HG03460 (cell line): ENCODE measurements around the gene FOXRED1.
"Not testable (repeated sequence)": the region's sequence is repeated elsewhere in the genome, so short reads cannot be mapped to it uniquely, and the experiment has no call there.

Experiments
- ATAC-seq: cut with Tn5 transposase; IDR thresholded peaks from one replicate; pipeline ENCODE4 v1.9.1; 2021; ENCODE audit not compliant: unreplicated experiment

The FOXRED1 gene

DNA sequence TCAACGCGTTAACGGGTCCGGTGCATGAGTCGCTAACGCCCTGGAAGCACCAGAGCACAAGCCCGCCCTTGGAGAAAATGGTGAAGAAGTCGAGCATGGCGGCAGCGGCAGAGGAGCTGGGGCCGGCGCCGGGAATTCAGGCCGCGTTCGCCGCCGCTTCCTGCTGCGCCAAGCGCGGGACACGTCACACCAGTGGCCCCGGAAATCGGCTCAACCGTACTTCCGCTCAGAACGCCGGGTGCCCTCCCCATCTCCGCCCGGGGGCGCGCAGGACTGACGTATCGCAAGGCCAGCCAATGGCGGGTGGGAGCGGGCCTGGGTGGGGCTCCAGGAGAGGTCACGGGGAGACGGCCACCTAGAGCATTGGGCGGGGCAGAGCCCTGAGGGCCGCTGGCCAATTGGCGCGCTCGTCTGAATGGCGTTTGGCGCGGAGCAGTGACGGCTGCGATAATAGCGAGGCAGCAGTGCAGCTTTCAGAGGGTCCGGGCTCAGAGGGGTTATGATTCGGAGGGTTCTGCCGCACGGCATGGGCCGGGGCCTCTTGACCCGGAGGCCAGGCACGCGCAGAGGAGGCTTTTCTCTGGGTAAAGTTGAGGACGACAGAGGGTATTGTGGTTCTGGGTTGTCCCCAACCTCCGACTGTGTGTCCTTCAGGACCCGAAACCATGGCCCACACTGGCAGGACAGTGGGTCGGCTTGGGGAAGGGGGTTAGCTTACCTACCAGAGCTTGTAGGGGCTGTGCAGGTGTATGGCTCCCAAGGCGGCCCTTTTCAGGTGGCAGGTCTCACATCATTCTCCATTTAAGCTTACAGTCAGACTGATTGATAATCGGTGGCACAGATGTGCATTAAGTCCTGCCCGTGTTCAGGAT, at the start of gene FOXRED1, which contains the start of gene SRPRA:
Gene FOXRED1 (plus strand): TSS at position 447 of the 872 bp plus-strand sequence. CDS start 53 bp downstream, at position 500.
Gene SRPRA (minus strand): TSS at position 188 of the 872 bp plus-strand sequence. CDS start 91 bp downstream, at position 97.
- ATAC-seq: peak; percentile 99

DNA sequence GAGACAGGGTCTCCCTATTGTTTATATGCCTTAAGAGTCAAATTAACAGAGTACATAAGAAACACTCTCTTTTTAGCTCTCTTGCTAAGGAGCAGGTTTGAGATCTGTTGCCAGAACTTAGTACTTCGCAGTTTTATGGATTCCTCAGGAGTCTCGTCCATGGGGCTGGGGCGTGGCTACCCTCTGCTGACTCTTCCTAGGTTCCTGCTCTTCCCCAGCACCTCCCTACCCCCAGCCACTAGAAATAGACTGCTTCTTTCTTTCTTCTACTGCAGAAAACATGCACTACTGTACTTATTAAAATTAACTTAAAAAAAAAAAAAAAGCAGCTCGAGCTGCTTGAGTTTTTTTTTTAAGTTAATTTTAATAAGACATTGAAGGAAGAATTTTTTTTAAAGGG, 49.4 kb upstream of the FOXRED1 start:
- ATAC-seq: no peak

DNA sequence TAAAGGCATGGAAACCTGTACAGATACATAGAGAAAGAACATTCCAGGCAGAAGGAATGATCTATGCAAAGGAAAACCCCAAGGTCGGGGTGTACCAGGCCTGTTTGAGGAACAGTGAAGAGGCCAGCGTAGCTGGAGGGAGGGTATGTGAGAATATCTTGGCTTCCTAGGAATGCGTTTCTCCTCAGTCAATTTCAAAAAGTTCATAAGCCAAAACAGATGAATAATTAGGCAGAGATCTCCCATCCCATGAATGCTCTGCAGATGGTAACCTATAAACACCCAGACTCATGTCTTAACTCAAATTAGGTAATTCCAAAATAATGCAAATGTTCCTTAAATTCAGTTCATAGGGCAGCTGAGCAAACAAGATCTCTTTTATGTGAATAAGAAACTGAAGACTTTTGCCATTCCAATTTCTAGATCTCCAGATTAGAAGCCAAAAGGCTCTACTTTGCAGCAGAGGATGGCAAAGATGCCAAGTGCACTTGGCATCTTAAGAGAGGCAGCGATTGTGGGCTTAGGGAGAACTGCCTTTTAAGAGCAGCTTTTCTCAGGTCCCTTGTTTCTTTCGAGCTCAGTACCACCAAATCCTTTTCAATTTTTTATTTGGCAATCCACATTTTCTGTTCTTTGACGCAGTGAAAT, 44.2 kb upstream of the FOXRED1 start:
- ATAC-seq: no peak

DNA sequence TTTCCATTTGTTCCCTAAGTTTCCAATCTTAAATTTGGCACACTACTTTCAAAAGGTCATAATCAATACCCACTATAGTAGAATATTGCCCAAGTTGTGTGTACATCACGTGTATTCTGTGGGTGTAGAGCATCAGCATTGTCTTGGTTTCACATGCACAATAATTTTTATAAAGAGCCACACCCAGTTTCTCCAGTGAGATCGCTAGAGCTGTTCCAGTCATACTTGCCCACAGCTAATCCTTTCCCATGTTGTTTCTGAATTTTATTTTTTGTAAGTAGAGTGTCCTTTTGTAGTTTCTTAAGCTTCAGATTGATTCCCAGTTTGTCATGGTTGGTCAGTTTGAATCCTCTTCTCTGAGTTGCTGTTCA, 43.7 kb upstream of the FOXRED1 start:
- no peak for ATAC-seq

DNA sequence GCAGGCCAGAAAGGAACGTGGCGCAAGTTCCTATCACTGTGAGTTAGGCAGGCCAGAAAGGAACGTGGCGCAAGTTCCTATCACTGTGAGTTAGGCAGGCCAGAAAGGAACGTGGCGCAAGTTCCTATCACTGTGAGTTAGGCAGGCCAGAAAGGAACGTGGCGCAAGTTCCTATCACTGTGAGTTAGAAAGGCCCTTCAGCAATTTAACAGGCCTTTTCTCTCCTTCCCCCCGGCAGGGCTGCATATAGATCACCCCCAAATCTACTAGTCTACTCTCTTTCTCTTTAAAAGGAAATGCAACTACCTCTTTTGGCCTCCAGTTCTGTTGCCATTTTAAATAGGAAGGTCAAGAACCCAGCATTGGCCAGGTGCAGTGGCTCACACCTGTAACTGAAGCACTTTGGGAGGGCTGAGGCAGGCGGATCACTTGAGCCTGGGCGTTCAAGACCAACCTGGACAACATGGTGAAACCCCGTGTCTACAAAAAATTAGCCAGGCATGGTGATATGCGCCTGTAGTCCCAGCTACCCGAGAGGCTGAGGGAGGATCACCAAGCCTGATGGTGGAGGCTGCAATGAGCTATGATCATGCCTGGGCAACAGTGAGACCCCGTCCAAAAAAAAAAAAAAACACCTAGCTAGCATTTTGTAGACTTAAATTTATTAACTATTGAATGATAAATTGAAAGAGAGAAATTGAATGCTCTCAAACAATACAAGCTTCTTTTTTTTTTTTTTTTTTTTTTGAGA, 42.4 kb upstream of the FOXRED1 start:
- ATAC-seq: no peak

DNA sequence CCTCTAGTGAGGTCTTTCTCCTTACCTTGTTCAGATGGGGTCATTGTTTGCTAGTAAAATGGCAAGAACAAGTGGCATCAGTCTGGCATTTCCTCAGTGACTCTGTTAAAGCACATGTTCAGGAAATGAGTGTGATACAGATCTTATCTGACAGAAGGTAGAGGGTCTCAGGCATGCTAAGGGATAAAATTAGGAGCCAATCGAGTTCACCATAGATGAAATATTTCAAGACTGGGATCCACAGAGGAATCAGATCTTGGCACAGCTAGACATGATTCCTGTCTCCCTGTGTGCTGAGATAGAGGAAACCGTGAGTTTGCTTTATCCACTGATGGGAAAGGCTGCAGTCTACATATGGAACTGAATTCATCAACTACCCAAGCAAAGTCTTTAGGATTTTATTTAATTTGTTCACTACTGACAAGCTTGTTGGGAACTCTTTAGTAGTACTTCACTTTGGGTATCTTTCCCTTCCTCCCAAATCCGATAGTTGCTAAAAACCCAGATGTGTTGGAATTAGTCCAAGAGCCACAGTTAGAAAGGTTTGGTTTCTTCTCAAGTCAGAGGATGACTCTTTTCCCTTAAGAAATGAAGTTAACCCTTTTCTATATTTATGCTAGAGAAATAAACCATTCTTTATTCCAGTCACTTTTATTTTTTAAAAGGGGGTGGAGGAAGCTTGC, 39.0 kb upstream of the FOXRED1 start:
- ATAC-seq: no peak

DNA sequence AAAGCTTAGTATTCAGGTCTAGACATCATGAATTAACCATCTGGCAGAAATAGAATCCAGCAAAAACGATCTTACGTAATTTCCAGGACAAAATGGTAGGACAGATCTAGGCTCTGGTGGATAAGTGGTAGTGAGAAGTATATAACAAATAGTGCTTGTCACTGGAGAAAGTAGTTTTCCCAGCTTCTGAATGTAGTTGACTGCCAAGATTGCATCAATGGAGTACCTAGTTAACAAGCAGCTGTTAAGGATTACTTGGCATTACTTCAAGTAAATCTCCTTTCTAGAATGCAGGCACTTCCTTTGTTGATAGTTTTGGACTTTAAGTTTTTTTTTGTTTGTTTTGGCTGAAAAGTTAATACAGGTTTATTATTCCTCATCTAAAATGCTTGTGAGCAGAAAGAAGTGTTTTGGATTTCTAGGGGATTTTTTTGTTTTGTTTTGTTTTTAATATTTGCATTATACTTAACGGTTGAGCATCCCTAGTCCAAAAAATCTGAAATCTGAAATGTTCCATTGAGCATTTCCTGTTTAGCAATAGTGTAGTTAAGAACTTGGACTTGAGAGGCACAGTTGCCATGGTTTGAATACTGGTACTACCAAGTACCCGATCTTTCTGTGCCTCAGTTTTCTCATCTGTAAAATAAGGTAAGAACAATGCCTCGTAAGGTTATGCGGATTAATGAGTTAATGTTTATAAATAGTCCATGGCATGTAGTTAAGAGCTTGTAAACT, 37.1 kb upstream of the FOXRED1 start:
- ATAC-seq: no peak

DNA sequence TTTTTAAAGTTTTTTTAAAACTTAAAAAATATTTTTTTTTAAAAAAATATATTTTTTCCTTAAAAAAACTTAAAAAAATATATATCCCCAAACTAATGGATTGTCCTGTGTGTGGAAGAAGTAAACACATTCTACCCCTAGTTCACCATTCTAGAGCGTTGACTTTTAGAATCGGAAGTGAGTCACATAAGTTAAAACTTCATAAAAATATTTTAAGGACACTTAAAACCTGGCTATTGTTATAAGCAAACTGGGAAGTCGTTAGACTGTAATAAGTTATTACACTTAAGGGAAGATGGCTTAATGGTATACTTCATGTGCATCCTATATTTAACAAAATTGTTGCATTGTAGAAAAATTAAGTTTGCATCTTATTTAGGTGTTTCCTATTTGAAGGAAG, 36.3 kb upstream of the FOXRED1 start:
- no peak for ATAC-seq

DNA sequence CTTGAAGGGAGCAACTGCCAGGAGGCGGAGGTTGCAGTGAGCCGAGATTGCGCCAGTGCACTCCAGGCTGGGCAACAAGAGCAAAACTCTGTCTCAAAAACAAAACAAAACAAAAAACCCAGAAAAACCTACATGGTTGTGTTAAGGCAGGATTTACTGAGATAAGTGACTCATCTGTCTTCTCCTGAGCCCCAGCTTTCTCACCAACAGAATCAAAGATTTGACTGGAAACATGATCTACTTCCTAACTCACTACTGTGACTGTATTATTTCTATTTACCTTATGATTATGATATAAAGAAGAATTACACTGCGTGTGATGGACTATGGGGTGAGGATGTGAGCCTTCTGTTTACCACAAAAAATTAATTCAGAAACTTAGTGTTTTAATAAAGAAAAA, 35.6 kb upstream of the FOXRED1 start:
- ATAC-seq: no peak

DNA sequence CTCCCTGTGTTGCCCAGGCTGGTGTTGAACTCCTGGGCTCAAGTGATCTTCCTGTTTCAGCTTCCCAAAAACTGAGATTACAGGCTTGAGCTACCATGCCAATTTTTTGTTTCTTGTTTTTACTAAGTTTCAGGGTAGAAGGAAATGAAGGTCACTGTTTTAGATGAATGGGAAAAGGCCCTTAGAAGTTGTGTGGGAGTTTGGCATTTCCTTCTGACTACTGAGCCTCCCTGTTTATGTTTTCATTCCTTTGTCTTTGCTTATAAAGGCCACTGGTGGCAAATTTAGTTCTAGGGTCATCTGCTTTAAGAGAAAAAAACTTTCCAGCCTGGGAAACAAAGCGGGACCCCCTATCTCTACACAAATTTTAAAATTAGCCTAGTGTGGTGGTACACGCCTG, 22.3 kb upstream of the FOXRED1 start:
- ATAC-seq: no peak

DNA sequence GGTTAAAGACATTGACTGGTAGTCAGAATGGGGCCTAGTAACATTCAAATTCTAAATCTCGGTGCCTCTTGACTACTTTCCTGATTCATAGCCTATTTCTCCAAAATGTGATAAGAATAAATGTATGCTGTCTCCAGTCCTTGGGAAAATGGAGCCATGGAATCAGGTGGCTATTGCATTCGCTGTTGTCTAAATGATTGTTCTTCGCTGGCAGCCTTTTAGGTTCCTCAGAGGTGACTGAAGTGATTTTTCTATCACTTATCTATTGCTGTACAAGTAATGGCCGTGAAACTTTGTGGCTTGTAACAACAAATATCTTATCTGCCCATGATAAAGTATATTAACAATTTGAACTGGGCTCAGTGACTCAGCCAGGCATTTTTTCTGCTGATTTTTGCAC, 15.7 kb upstream of the FOXRED1 start:
- no peak for ATAC-seq

DNA sequence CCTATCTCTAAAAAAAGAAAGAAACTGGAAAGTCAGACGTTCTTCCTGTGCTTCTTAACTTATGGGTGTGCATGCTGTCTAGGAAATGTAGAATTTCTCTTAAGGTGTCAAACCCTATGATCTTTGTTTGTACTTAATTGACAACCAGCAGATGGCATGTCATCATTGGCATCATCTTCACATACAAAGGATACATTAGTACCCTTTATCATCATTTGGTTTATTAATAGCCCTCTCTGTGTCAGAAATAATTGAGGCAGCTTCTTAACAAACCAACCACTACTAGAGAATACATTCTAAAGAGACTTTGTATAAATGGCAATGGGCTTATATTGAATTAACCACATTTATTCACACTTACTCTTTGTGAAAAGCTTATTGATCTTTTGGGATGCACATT, 14.1 kb upstream of the FOXRED1 start:
- no peak for ATAC-seq

DNA sequence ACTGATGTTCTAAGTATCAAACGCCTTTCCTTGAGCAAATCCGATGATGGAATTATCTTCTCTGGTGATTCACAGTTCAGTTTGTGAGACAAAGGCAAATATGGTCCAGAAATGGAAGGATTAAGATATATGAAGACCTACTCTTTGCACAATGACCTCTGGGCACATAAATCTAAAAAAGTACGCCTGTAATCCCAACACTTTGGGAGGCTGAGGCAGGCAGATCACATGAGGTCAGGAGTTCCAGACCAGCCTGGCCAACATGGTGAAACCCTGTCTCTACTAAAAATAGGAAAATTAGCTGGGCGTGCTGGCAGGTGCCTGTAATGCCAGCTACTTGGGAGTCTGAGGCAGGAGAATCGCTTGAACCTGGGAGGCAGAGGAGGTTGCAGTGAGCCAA, 13.4 kb upstream of the FOXRED1 start:
- not testable (repeated sequence) for ATAC-seq

DNA sequence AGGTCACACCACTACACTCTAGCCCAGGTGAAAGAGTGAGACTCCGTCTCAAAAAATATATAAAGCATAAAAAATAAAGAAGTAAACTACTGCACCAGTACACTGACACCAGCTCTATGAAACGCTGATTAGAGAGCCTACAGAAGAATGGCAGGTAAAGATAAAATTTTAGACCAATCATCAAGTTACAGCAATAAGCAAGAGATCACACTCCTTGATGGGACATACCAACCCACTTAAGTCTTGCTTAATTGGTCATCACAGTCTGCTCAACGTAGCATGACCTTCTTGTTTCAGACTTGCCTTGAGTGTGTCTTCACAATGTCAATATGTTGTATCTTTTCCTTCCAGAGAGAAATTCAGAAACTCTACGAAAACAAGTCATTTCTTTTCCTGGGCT, 12.7 kb upstream of the FOXRED1 start:
- no peak for ATAC-seq

DNA sequence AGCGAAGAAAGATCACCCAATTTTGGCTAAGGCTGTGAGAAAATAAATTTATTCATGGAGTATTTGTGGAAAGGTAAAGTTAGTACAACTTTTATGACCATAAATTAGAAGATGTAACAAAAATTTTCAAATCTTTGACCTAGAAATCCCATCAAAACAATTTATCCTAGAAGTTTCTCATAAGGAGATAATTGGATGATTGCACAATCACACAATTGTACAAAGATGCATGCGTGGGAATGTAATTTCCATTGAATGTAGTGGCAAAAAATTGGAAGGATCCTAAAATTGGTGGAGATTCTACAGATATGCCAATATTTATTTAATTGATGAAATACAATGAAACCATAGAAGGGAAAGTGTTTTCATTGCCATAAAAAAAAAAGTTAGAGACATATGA, 11.8 kb upstream of the FOXRED1 start:
- no peak for ATAC-seq

DNA sequence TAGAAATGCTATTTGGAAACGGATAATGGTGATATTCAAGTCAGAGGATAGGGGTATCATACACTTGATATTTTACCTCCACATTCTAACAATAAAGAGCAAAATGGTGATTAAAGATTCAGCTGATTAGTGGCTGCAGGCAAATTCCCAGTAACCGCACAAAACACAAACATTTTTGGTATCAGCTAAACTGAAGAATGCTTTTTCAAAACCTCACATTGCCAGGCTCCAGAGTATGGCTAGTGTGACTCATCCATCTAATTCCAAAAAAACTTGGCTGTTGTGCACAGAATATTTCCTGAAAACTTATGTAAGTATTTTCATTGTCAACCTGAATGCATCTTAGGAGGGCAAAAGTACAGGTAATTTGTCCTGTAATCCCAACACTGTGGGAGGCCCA, 11.2 kb upstream of the FOXRED1 start:
- ATAC-seq: no peak

DNA sequence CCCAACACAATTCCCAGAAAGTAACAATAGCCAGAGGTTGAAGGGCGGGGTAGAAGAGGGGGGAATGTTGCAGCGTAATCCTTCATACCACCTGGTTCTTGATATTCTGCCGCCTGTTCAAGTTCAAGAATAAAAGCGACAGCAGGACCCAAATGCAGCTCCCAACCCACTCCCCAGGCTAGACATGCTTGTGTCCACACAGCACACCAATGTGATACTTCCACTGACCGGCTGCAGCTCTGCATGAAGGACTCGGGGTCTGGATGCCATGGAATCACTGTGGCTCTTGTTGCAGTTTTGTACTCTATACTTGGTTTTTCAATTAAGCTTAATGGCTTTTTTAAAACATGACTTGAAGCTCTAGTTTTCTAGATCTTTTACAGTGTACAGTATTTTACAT, 6.7 kb upstream of the FOXRED1 start:
- ATAC-seq: no peak

DNA sequence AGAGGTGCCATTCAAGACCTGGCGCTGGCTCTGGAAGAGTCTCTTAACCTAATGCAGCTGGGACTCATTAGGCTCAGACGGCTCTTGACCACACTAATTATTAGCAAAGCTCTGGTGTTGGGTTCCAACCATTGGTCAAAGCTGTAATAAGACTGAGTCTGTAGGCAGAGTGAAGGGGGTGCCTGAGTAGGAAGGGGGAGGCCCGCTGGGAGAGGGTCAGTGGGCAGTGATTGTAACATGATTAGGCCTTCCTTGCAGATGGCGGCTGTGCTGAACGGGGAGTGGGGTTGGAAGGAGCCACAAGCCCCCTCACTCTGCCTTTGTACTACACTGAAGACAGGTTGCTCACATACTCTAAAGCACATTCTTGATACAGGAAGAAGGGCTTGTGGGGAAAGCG, 5.5 kb upstream of the FOXRED1 start:
- ATAC-seq: no peak

DNA sequence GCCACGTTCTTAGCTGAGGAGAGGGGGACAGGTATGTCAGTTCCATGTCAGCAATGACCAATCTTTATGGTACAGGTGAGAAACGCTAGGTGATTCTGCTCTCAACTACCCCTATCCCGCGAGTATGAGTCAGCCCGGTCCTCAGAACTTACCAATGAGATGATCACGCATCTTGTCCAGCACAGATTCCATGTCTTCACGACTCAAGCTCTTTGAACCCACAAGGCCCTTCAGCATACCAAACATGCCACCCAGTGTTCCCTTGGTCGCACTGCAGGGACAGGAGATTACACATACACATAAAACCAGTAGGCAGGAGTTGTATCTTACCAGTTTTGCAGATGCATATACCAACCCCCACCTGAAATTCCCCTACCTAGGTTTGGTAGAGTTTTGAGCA, 3.1 kb upstream of the FOXRED1 start:
- ATAC-seq: no peak

DNA sequence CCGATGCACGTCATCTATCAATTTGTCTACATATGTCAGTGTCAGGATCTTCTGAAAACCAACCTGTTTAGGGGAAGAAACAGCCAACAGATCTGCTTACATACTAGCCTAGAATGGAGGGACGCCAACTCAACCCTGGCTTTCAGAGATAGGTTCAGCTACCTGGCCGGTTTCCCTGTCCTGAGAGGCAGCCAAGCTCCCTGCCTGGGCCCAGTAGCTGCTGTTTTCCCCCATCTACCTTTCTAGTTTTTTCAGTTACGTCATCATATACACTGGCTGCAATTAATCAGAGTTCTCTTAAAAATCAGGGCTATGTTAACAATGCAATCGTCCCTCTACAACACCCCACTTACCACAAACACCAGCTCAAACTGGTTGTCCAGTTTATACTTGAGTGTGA, 1.3 kb upstream of the FOXRED1 start:
- ATAC-seq: no peak

DNA sequence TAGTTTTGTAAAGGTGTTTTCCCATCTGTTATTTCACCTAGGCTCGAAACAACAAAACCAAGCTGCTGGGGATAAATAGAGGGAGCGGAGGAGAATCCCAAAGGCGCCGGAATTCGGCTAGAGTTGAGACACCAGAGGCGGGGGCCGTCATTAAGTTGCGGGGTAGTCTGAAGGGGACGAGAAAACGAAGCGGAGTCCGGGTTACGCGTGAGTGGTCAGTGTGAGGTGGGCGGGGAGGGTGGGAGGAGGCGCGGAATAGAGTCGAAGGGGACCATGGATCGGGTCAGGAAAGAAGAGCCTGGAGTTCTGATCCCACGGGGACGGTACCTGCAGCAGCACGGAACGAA, 620 bp upstream of the FOXRED1 start:
- peak; percentile 0 for ATAC-seq
